Naive B cell (primary cell): ENCODE measurements around the gene CASP4. TPM values are rescaled to one million over a fixed set of nuclear protein-coding genes. Genes with fewer than 3 reads are reported as not detected.
A peak's percentile ranks its signal among the peaks of the same experiment; 100 is the strongest.

Experiments
- ATAC-seq, 2 donors: fragments of 150-1000 bp; cut with Tn5 transposase; 2 replicates each; pipeline ENCODE4 v1.10.0; 2021; ENCODE audit warnings: low read depth in 2 of 2, mild to moderate bottlenecking in 2 of 2, moderate library complexity in 2 of 2
- DNase-seq: peaks from one replicate; pipeline ENCODE4 v3.0.0; 2022
- H3K27ac Mint-ChIP-seq, 6 donors: one replicate each; pipeline ENCODE4 v1.8.0; 2020 to 2022; ENCODE audit warnings: mild to moderate bottlenecking in 6 of 6, mixed read lengths in 6 of 6, moderate library complexity in 5 of 6, inconsistent platforms in 2 of 6
- H3K27me3 Mint-ChIP-seq, 3 donors: one replicate each; pipeline ENCODE4 v1.8.0; 2021 to 2022; ENCODE audit warnings: mixed read lengths in 3 of 3, mild to moderate bottlenecking in 1 of 3
- H3K36me3 Mint-ChIP-seq, 2 donors: one replicate each; pipeline ENCODE4 v1.8.0; 2020 to 2022; ENCODE audit warnings: mixed read lengths in 2 of 2, inconsistent platforms in 1 of 2, mild to moderate bottlenecking in 1 of 2
- H3K4me1 Mint-ChIP-seq, 3 donors: one replicate each; pipeline ENCODE4 v1.8.0; 2020 to 2022; ENCODE audit warnings: mixed read lengths in 3 of 3, inconsistent platforms in 1 of 3, mild to moderate bottlenecking in 1 of 3, moderate library complexity in 1 of 3
- H3K4me3 Mint-ChIP-seq, 8 donors: one replicate each; pipeline ENCODE4 v1.8.0; 2020 to 2022; ENCODE audit warnings: mild to moderate bottlenecking in 8 of 8, mixed read lengths in 8 of 8, moderate library complexity in 8 of 8, inconsistent platforms in 2 of 8
- H3K9me3 Mint-ChIP-seq, 7 donors: one replicate each; pipeline ENCODE4 v1.8.0; 2020 to 2022; ENCODE audit warnings: mixed read lengths in 7 of 7, mild to moderate bottlenecking in 5 of 7, inconsistent platforms in 2 of 7, moderate library complexity in 1 of 7
- polyA plus RNA-seq, 6 donors: library from polyadenylated mRNA; unstranded; fragments of 300-500 nt; fragmentation: Illumina TruSeq; gene quantifications; one replicate each; pipeline ENCODE4 v1.2.3, GENCODE V29; 2021; ENCODE audit warnings: low read depth in 6 of 6

Gene CASP4
- 100 to 1,000 TPM; 109 to 134 (median 118) TPM for polyA plus RNA-seq

DNA sequence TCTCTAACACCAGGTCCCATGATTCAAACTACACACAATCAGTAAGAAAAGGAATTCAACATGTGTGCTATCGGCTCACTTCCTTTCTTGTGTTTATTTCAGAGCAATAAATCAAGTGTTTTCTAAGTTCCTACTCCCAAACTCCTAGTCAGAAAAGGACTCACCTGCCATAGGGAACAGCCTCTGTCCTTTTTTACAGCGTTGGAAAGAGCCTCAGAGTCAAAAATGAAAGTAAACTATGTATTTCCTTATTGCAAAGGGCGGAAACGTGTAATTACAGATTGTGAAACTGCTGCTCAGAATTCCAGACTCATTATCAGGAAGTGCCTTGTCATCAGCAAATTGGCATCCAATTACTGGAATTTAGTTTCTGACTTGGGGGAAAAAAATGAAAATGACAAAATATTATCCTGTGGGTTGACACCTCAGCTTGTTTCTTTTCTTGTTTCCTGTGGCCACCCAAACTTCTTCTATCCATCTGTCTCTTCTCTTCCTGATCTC, at the start of gene CASP4:
Gene CASP4 (minus strand): TSS at position 220 of the 501 bp plus-strand sequence. CDS start 49 bp downstream, at position 171.
- H3K4me3 Mint-ChIP-seq = peak within 1 kb of the TSS; percentile 87 to 100 (median 96)
- peaks cover 36 to 42% (median 37%) of the 10 kb centered on the region in 3 donors for H3K4me1 Mint-ChIP-seq
- H3K27ac Mint-ChIP-seq = peak within 1 kb of the TSS; percentile 94 to 98 (median 98)
- ATAC-seq (peak; percentile 93 to 95), DNase-seq (peak; percentile 47)
- H3K36me3 Mint-ChIP-seq = peaks cover 8 to 33% of the 10 kb centered on the region in 2 donors
- no peaks in the 10 kb centered on the region for H3K27me3 Mint-ChIP-seq
- H3K9me3 Mint-ChIP-seq = peaks cover 3 to 19% (median 11%) of the 10 kb centered on the region in 7 donors

DNA sequence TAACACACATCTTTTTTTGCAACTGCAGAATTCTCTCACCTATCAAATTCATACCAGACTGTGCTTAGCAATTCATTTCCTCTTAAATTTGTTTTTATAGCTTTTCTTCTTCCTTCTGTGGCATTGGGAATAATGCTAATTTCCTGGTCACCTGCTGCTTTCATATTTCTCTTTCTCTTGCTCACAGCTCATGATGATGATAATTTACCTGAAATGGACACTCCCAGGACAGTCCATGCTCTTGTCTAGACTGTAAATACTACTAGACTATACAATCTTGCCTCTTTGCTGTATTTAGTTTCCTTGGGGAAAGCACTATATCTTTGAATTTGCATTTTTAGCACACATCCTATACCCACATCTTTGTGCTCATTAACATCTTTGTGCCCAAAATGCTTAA, 39.1 kb upstream of the CASP4 start:
- H3K4me1 Mint-ChIP-seq = no peaks in the 10 kb centered on the region
- no peak for ATAC-seq
- no peak overlapping the region for H3K27ac Mint-ChIP-seq
- H3K9me3 Mint-ChIP-seq = no peaks in the 10 kb centered on the region
- no peaks in the 10 kb centered on the region for H3K36me3 Mint-ChIP-seq
- no peak overlapping the region for H3K4me3 Mint-ChIP-seq
- peaks cover 0 to 6% (median 0%) of the 10 kb centered on the region in 3 donors for H3K27me3 Mint-ChIP-seq
- DNase-seq = no peak

DNA sequence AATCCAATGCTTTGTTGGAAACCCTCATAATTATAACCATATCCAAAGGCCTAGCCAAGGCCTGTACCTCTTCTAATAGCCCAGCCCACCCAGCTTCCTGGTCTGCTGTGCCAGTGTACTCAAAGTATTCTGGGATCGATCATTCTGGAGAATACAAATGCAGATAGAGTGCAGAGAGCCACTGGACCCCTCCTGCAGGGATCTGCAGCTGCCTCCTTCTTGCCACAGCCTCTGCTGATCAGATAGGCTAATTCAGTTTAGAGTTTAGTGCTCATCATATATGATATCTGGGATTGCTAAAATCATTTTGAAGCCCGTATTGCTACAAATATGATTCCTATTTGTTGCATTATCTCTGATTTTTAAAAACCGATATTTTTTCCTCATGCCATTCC, 37.1 kb upstream of the CASP4 start:
- ATAC-seq (no peak), DNase-seq (no peak)
- Mint-ChIP-seq H3K4me3 (no peak overlapping the region), H3K4me1 (peaks cover 4 to 8% (median 7%) of the 10 kb centered on the region in 3 donors), H3K27me3 (no peaks in the 10 kb centered on the region), H3K27ac (peak overlapping the region in 1 of 6 donors; percentile 63), H3K36me3 (no peaks in the 10 kb centered on the region), H3K9me3 (no peaks in the 10 kb centered on the region)

DNA sequence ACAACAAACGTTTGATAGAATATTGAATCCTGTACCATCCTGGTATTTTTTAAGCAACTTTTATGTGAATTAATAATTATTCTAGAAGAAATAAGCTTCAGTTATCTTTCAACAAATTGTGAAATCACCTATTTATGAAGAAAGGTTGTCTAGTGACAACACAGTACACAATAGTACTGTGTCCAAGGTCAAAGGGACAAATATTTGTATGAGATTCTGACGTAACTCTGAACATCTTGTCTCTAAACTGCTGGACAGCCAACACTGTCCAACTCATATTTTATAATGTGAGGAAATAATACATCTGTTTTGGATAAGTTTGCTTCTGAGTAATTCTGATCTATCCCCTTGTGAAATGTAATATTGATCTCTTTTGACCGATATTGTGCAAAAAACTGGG, 35.6 kb upstream of the CASP4 start:
- no peaks in the 10 kb centered on the region for H3K36me3 Mint-ChIP-seq
- no peak overlapping the region for H3K27ac Mint-ChIP-seq
- ATAC-seq (no peak), DNase-seq (no peak)
- no peaks in the 10 kb centered on the region for H3K27me3 Mint-ChIP-seq
- peaks cover 4 to 8% (median 8%) of the 10 kb centered on the region in 3 donors for H3K4me1 Mint-ChIP-seq
- no peak overlapping the region for H3K4me3 Mint-ChIP-seq
- H3K9me3 Mint-ChIP-seq = no peaks in the 10 kb centered on the region

DNA sequence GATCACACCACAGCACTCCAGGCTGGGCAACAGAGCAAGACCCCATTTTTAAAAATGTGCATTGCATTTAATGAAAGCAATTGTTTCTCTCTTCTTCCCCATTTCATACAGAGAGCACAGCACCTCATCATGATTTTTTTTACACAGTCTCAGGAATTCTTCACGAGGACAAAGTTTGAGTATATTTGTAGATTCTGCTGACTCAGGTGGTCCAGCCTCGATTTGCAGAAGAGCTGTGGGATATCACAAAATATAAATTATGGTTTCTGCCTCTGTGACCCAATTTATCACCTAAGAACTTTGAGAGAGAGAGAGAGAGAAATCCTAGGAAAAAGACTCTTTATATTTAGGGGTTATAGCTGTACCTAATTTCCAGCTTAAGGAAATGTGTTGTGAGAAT, 34.8 kb upstream of the CASP4 start:
- H3K36me3 Mint-ChIP-seq = no peaks in the 10 kb centered on the region
- H3K4me3 Mint-ChIP-seq = no peak overlapping the region
- ATAC-seq (no peak), DNase-seq (no peak)
- peak overlapping the region in 1 of 6 donors; percentile 11 for H3K27ac Mint-ChIP-seq
- no peaks in the 10 kb centered on the region for H3K9me3 Mint-ChIP-seq
- H3K4me1 Mint-ChIP-seq = peaks cover 4 to 8% (median 8%) of the 10 kb centered on the region in 3 donors
- H3K27me3 Mint-ChIP-seq = no peaks in the 10 kb centered on the region

DNA sequence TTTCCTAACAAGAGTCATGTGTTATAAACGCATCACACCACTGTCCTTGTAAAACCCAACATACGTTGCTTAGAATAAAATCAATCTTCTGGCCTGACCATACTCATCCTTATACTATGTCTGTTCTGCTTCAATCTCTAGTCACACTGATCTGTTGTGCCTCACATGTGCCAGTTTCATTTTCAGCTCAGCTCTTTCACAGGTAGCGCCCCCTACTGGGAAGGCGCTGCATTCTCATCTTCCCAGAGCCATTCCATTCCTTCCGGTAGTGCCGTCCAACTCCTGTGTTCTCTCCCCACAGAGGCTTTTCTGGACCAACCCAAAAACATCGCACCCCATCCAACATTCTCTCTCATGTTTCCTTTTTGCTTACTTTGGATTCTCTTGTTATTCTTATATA, 32.4 kb upstream of the CASP4 start:
- ATAC-seq = peak; percentile 73 to 90
- no peaks in the 10 kb centered on the region for H3K36me3 Mint-ChIP-seq
- H3K4me3 Mint-ChIP-seq = no peak overlapping the region
- H3K9me3 Mint-ChIP-seq = no peaks in the 10 kb centered on the region
- DNase-seq = peak; percentile 37
- H3K27ac Mint-ChIP-seq = peak overlapping the region in 3 of 6 donors; percentile 19 to 48 (median 29)
- no peaks in the 10 kb centered on the region for H3K27me3 Mint-ChIP-seq
- H3K4me1 Mint-ChIP-seq = peaks cover 4 to 8% (median 8%) of the 10 kb centered on the region in 3 donors

DNA sequence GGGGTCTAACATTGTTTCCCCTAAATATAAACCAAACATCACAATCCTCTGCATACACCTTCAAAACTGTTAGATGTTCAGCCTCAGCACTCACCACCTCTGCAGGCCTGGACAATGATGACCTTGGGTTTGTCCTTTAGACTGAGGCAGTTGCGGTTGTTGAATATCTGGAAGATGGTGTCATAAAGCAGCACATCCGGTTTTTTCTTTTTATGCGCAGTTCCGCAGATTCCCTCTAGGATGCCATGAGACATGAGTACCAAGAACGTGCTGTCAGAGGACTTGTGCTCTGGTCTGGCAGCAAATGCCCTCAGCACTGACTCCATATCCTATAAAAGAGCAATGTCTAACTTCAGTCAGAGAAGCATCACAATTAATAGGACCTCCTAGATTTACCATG, 31.8 kb upstream of the CASP4 start:
- no peak overlapping the region for H3K27ac Mint-ChIP-seq
- no peaks in the 10 kb centered on the region for H3K9me3 Mint-ChIP-seq
- H3K36me3 Mint-ChIP-seq = no peaks in the 10 kb centered on the region
- H3K4me3 Mint-ChIP-seq = no peak overlapping the region
- ATAC-seq (peak in 1 of 2 donors; percentile 37), DNase-seq (no peak)
- no peaks in the 10 kb centered on the region for H3K27me3 Mint-ChIP-seq
- H3K4me1 Mint-ChIP-seq = peaks cover 4 to 8% (median 8%) of the 10 kb centered on the region in 3 donors

DNA sequence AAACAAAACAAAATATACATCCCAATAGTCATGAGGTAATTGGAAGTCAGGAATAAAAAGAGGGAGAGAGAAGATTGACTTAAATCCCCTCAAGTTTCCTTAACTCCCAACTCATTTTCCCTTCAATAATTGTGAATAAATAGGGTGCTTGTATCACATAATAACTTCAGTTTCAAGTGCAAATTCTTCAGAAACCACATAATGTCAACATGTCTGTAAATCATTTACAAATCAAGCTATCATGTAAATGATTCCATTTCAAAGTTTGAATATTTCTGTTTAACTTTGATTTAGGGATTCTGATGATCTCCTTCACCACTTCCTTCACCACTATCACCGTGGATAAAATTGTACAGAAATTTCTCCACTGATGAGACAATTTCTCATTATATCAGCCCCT, 31.3 kb upstream of the CASP4 start:
- H3K27me3 Mint-ChIP-seq = no peaks in the 10 kb centered on the region
- H3K36me3 Mint-ChIP-seq = no peaks in the 10 kb centered on the region
- H3K4me3 Mint-ChIP-seq = no peak overlapping the region
- ATAC-seq = no peak
- H3K4me1 Mint-ChIP-seq = peaks cover 4 to 8% (median 8%) of the 10 kb centered on the region in 3 donors
- peaks cover 0 to 4% (median 0%) of the 10 kb centered on the region in 7 donors for H3K9me3 Mint-ChIP-seq
- DNase-seq = no peak
- no peak overlapping the region for H3K27ac Mint-ChIP-seq

DNA sequence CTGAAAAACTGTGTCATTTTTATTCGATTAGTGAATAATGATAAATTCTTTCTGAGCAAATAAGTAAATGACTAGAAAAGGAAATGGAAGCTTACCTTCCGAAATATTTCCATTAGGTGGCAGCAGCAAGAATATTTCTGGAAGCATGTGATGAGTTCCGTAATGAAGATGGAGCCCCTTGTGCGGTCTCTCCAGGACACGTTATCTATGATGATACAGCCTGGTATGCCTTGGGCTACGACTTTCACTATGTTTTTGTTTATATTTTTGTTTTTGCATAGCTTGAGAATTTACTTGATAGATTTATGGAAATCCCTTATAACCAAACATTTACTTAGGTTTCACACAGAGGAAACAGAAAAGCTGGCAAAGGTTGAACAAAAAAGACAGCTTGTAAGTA, 28.9 kb upstream of the CASP4 start:
- H3K9me3 Mint-ChIP-seq = peaks cover 0 to 7% (median 0%) of the 10 kb centered on the region in 7 donors
- ATAC-seq (no peak), DNase-seq (no peak)
- H3K36me3 Mint-ChIP-seq = no peaks in the 10 kb centered on the region
- H3K4me1 Mint-ChIP-seq = peaks cover 4 to 8% (median 8%) of the 10 kb centered on the region in 3 donors
- H3K27me3 Mint-ChIP-seq = no peaks in the 10 kb centered on the region
- no peak overlapping the region for H3K27ac Mint-ChIP-seq
- no peak overlapping the region for H3K4me3 Mint-ChIP-seq

DNA sequence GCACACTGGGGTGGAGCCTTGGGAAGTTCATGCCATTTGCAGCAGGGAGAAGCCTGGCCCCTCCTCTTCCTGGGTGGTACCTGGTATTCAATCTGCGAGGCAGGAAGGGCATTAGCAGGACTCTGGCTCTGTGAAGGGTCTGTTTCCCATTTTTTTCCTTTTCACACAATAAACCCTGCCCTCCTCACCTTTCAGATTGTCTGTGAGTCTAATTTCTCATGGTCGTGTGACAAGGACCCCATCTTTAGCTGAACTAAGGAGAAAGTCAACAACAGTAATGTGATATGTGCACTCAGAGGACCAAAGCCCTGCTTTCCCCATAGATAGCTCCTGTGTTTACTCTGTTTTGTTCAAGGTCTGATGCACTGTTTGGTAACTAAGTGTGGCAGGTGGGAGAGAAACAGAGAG, 26.6 kb upstream of the CASP4 start:
- DNase-seq (no peak), ATAC-seq (no peak)
- Mint-ChIP-seq H3K27me3 (no peaks in the 10 kb centered on the region), H3K4me3 (no peak overlapping the region), H3K27ac (no peak overlapping the region), H3K9me3 (peaks cover 0 to 7% (median 0%) of the 10 kb centered on the region in 7 donors), H3K4me1 (no peaks in the 10 kb centered on the region), H3K36me3 (no peaks in the 10 kb centered on the region)

DNA sequence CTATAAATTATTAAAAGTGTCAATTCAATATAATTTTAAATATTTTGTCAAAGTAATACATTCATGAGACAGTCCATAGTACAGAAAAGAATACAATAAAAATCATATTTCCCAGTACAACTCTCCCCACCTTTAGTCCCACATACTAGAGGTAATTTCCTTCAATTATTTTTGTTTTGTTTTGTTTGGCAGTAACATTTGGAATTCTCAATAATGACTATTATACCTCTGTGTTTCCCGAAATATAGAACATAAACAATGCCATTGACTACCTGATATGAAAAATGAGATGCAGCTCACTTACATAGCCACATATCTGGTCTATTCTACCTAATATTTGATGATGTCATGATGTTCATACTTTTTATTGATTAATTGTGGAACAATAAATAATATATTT, 24.4 kb upstream of the CASP4 start:
- H3K4me1 Mint-ChIP-seq = no peaks in the 10 kb centered on the region
- ATAC-seq (no peak), DNase-seq (no peak)
- H3K4me3 Mint-ChIP-seq = no peak overlapping the region
- no peak overlapping the region for H3K27ac Mint-ChIP-seq
- H3K27me3 Mint-ChIP-seq = peaks cover 0 to 8% (median 0%) of the 10 kb centered on the region in 3 donors
- peaks cover 0 to 4% of the 10 kb centered on the region in 2 donors for H3K36me3 Mint-ChIP-seq
- H3K9me3 Mint-ChIP-seq = peaks cover 0 to 12% (median 5%) of the 10 kb centered on the region in 7 donors

DNA sequence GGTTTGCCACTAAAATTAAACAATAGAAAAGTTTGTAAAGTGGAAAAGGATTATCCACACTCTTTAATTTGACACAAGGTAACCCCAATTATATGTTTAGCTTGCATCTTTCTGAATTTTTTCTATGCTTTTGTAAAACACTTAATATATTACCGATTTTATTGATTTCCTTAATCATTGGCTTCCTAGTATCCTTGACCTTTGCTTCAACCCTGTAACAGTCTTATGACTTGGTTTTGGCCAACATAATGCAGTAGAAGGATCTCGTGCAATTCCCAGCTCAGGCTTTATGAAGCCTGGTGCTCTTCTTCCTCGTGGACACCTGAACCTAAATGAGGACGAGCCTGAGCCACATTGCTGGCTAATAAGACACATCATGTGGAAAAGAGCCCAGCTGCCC, 23.6 kb upstream of the CASP4 start:
- ATAC-seq (no peak), DNase-seq (no peak)
- Mint-ChIP-seq H3K9me3 (peaks cover 0 to 15% (median 5%) of the 10 kb centered on the region in 7 donors), H3K4me1 (no peaks in the 10 kb centered on the region), H3K27me3 (peaks cover 0 to 16% (median 0%) of the 10 kb centered on the region in 3 donors), H3K4me3 (no peak overlapping the region), H3K27ac (peak overlapping the region in 1 of 6 donors; percentile 47), H3K36me3 (peaks cover under 1 to 4% of the 10 kb centered on the region in 2 donors)

DNA sequence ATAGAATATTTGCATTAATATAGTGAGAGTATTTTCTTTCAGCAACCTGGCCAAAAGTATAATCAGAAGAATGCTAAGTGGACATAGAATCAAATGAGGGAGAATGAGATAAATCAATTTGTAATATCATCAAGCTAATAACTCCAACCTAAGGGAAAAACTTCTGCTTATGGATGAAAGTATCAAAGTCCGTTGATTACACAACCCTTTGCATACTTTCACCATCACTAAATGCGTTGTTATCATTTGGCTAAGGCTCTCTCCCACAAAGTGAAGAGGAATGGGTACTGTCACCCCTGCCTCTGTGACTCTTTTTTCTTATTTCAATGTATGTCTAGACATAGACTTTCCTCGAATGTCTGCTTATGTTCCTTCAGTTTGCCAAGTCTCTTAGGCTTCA, 16.4 kb upstream of the CASP4 start:
- no peak for DNase-seq
- Mint-ChIP-seq H3K27me3 (peaks cover 0 to 22% (median 0%) of the 10 kb centered on the region in 3 donors), H3K36me3 (peaks cover 4 to 9% of the 10 kb centered on the region in 2 donors), H3K4me3 (no peak overlapping the region), H3K4me1 (no peaks in the 10 kb centered on the region), H3K9me3 (peaks cover 0 to 15% (median 5%) of the 10 kb centered on the region in 7 donors), H3K27ac (no peak overlapping the region)
- no peak for ATAC-seq

DNA sequence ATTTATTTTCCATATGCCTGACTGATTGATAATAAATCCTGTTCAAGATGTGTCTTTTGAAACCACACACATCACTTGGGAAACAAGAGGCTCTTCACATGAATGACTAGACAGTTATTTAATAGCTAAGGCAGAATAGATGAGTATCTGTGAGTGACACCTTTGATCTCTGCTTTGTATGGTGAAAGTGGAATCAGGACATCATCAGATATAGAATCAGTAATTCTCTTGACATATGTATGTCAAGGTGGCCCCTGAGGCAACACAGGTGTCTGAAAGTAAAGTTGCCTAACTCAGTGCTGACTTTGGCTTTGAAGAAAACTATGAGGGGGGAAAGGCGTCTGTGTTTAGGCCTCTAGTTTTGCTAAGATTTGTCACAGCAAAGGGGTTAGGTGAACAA, 11.5 kb upstream of the CASP4 start:
- Mint-ChIP-seq H3K4me1 (no peaks in the 10 kb centered on the region), H3K4me3 (no peak overlapping the region), H3K27me3 (no peaks in the 10 kb centered on the region), H3K27ac (no peak overlapping the region), H3K9me3 (peaks cover 0 to 4% (median 0%) of the 10 kb centered on the region in 7 donors), H3K36me3 (peaks cover 0 to 8% of the 10 kb centered on the region in 2 donors)
- ATAC-seq (no peak), DNase-seq (no peak)
